ENCODE measurements around the gene GCK.
A peak's percentile ranks its signal among the peaks of the same experiment; 100 is the strongest.

GCK gene

DNA sequence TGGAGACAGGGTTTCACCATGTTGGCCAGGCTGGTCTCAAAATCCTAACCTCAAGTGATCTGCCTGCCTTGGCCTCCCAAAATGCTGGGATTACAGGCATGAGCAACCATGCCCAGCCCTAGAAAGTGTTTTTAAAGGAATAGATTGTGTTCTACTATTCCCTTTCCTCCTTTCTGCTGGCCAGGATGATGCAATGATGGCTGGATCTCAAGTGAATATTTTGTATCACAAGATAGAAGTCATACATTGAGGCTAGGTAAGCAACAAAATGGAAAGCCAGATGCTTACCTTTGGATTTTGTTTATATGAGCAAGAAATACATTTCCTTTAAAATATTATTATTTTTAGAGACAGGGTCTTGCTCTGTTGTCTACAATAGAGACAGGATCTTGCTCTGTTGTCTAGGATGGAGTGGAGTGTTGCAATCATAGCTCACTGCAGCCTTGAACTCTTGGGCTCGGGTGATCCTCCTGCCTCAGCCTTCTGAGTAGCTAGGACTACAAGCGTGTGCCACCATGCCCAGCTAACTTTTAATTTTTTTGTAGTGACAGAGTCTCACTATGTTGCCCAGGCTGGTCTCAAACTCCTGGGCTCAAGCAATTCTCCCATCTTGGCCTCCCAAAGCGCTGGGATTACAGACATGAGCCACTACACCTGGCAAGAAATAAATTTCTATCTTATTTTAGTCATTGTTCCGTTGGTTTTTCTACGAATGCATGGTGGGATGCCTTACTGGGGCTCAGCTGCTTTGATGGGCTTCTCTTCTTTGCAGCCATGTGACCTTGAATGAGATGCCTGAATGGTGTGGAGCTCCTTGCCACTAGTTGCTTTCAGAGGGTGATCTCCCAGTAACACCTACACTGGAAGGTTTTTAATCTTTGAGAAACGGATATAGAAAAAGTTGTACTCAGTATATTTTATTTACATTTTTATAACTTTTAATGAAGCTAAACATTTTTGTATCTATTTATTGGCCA, 90.9 kb downstream of the GCK start:
- peak overlapping the region in 1 of 2 donors; percentile 30 for H3K27ac Mint-ChIP-seq
- H3K9me3 Mint-ChIP-seq: no peaks in the 10 kb centered on the region
- ATAC-seq: no peak
- H3K4me3 Mint-ChIP-seq: peak overlapping the region in 1 of 2 donors; percentile 55
- no peak for DNase-seq
- peaks cover 40% of the 10 kb centered on the region for H3K4me1 Mint-ChIP-seq
- peaks cover 13% of the 10 kb centered on the region for H3K27me3 Mint-ChIP-seq

- Mint-ChIP-seq H3K27ac (peak overlapping the region; percentile 22 to 44), H3K27me3 (peaks cover 2% of the 10 kb centered on the region), H3K4me3 (peak overlapping the region; percentile 14 to 55), H3K9me3 (no peaks in the 10 kb centered on the region), H3K4me1 (peaks cover 34% of the 10 kb centered on the region)
- peak; percentile 73 for ATAC-seq
- no peak for DNase-seq
These were observed 91.9 kb downstream of the GCK start for GRCh38 chr7:44097064-44097932.

DNA sequence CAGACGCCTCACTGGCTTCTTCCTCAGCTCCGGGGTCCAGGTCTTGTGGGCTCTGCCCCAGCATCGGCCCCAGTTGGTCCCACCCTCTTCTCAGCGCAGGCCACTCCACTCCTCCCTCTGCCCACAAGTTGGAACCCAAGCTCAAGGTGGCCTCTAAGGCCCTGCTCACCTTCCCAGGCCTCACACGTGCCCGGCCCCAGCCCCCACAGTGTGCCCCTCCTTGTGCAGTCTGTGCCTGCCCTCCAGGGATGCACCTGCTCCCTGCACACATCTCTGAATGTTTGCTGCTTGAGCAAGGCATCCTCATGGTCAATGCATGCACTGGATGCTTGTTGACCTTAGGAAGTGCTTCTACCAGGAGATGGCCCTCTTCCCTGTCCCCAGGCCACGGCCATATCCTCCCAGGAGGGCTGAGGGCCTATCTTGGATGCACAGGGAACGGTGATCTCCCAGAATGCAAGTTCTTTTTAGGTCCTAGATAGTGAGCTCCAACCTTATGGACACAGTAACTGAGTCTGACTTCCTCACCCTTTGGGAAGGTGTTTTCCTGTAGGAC, 92.8 kb downstream of the GCK start:
- ATAC-seq (no peak), DNase-seq (no peak)
- Mint-ChIP-seq H3K4me1 (peaks cover 33% of the 10 kb centered on the region), H3K4me3 (peak overlapping the region in 1 of 2 donors; percentile 55), H3K9me3 (no peaks in the 10 kb centered on the region), H3K27ac (no peak overlapping the region), H3K27me3 (no peaks in the 10 kb centered on the region)

- Mint-ChIP-seq H3K27me3 (no peaks in the 10 kb centered on the region), H3K27ac (no peak overlapping the region), H3K4me1 (peaks cover 33% of the 10 kb centered on the region), H3K9me3 (no peaks in the 10 kb centered on the region), H3K4me3 (no peak overlapping the region)
- ATAC-seq (no peak), DNase-seq (no peak)
These were observed 93.5 kb downstream of the GCK start for GRCh38 chr7:44095781-44096180.

DNA sequence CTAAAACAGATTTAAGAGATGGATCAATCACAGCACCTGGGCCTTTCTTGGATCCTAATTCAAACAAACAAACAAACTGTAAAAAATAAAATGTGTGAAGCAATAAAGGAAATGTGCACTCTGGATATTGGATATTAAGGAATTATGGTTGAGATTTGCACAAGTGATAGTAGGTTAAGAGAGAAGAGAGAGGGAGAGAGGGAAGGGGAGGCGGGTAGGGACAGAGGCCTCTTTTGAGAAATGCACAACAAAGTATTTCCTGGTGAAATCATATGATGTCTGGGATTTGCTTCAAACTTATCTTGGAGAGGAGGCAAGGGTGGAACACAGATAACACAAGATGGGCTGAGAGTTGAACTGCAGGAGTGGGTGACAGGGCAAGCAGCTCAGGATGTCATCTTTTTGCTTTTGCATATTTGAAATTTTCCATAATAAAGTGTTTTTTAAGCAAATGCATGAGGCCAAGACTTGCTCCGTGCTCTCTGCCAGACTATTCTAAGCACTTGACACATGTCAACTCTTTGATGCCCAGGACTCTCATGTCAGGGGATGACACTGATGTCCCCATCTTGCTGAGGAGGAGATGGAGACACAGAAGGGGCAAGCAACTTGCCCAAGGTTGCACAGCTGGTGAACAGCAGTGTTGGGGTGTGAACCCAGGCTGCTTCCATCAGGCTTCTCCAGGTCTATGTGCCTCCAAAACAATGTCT, 94.2 kb downstream of the GCK start:
- peaks cover 33% of the 10 kb centered on the region for H3K4me1 Mint-ChIP-seq

DNA sequence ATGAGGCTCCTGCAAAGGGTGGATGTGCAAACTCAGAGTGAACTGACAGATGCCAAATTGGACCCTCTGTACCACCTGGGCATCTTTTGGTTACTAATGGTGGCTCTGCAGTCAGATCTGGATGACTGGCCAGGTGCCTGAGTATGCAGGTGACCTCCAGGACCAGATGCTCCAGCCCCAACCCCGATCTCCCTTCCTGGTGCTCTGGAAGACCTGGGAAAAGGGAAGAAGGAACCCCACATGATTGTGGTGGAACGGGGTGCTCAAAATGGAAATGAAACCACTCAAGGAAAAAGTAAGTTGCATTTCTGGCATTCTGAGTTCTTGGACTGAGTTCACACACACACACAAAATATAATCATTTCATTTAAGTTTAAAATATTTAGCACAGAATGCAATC, 94.9 kb downstream of the GCK start:
- ATAC-seq (no peak), DNase-seq (no peak)
- Mint-ChIP-seq H3K27ac (no peak overlapping the region), H3K4me1 (peaks cover 33% of the 10 kb centered on the region), H3K27me3 (no peaks in the 10 kb centered on the region), H3K4me3 (no peak overlapping the region), H3K9me3 (no peaks in the 10 kb centered on the region)

More for the DNA sequence above, 94.2 kb downstream of the GCK start:
- no peaks in the 10 kb centered on the region for H3K27me3 Mint-ChIP-seq
- H3K9me3 Mint-ChIP-seq: no peaks in the 10 kb centered on the region
- H3K27ac Mint-ChIP-seq: no peak overlapping the region
- ATAC-seq (no peak), DNase-seq (no peak)
- H3K4me3 Mint-ChIP-seq: no peak overlapping the region
